ENCODE results near the gene CLOCK.

CLOCK gene

DNA sequence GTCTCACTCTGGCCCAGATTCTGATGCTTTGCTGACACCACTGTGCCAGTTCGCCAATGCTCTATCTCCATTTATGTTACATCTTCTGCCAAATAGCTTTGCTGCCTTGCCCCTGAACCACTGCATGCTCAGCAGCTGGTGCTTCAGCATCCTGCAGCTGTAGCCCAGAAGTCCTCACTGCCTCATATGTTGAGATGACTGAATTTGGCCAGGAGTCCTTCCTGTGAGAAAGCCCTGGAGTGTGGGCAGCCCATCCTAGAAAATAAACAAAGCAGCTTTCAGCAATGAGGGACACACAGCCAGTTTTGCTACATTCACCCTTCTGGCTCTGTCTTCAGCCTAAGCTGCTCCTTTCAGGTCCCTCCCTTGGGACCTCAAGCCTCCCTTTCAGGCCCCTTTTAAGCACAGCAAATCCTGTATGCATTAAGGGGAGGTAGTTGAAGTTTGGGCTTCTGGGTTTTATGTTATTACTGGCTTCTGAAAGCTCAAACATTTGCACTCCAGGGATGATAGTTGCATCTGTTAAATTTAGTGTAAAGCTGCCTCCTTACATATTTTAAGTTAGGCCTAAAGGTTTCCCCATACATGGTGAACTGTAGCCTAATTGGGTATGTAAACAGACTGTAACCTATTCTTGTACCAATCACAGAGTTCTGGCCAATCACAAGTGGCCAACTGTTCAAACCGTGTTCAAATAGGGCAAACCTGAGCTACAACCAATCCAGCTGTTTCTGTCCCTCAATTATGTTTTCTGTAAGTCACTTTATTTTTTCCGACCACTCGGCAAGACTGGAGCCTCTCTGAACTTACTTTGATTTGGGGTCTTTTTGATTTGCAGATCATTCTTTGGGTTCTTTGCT lies 153.0 kb downstream of the CLOCK start:
- TF ChIP-seq, protein P1, sequence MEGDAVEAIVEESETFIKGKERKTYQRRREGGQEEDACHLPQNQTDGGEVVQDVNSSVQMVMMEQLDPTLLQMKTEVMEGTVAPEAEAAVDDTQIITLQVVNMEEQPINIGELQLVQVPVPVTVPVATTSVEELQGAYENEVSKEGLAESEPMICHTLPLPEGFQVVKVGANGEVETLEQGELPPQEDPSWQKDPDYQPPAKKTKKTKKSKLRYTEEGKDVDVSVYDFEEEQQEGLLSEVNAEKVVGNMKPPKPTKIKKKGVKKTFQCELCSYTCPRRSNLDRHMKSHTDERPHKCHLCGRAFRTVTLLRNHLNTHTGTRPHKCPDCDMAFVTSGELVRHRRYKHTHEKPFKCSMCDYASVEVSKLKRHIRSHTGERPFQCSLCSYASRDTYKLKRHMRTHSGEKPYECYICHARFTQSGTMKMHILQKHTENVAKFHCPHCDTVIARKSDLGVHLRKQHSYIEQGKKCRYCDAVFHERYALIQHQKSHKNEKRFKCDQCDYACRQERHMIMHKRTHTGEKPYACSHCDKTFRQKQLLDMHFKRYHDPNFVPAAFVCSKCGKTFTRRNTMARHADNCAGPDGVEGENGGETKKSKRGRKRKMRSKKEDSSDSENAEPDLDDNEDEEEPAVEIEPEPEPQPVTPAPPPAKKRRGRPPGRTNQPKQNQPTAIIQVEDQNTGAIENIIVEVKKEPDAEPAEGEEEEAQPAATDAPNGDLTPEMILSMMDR (IDR thresholded peaks at IDR 0.05; ENCODE audit: control insufficient read depth, insufficient read depth, low read depth, low read length, missing control alignments), result no peak
- H3K4me3 ChIP-seq (ENCODE audit: control insufficient read depth, low read depth, low read length), result no peak overlapping the region
- no peak for DNase-seq (ENCODE audit: low read depth)

DNA sequence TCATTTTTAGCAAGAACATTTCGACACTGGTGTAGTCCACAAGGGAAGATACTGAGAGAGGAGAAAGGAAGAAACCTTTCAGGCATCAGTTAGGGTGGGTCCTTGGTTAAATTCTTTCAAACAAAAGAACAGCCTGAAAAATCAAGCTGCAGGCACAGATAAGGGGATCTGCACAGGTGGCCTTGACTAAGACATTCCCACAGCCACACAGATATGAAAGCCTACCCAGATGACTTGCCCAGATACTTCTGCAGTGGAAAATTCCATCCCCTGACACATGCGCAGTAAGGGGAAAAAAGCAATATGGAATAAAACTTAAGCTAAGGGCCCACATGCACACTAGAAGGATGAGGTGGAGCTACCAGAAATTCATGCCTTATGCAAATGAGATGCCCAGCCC lies 159.9 kb downstream of the CLOCK start:
- DNase-seq (ENCODE audit: low read depth), result no peak
- TF ChIP-seq, protein P1 (IDR thresholded peaks at IDR 0.05; ENCODE audit: control insufficient read depth, insufficient read depth, low read depth, low read length, missing control alignments), result no peak
- no peak overlapping the region for H3K4me3 ChIP-seq (ENCODE audit: control insufficient read depth, low read depth, low read length)

DNA sequence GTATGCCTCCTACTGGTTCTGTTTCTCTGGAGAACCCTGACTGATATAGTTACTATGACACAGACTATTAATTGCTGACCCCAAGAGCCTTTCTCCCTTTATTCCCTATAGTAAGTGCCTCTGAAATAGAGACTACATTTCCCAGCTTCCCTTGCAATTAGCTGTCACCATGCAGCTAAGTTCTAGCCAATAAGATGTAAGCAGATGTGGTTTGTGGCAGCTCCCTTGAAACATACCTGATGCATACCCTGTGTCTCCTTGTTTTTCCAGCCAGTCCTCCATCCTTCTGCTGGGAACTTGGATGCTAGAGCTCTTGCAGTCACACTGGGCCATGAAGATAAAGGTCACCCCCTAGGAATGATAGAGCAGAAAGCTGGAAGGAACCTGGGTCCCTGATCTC lies 160.6 kb downstream of the CLOCK start:
- TF ChIP-seq, protein P1 (IDR thresholded peaks at IDR 0.05; ENCODE audit: control insufficient read depth, insufficient read depth, low read depth, low read length, missing control alignments), result no peak
- DNase-seq (ENCODE audit: low read depth), result no peak
- no peak overlapping the region for H3K4me3 ChIP-seq (ENCODE audit: control insufficient read depth, low read depth, low read length)

DNA sequence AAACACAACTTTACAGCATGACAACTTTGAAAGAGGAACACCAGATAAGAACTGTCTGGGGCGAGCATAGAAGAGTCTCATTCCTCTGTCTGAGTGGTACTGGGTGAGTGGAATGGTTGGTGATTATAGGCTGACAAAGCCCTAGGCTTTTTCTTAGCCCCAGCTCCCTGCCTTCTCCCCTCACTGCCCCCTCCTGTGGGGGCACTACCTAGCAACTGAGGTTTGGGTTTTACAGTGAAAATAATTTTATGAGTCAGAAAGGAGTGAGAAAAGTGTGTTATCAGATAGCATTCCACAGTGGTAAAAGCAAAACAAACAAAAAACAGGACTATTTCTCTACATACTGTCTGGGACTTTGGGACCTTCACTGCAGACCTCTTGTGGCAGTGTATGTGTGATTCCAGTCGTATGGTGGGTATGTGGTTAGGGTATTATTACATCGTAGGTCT lies 161.5 kb downstream of the CLOCK start:
- H3K4me3 ChIP-seq (ENCODE audit: control insufficient read depth, low read depth, low read length), result no peak overlapping the region
- TF ChIP-seq, protein P1 (IDR thresholded peaks at IDR 0.05; ENCODE audit: control insufficient read depth, insufficient read depth, low read depth, low read length, missing control alignments), result no peak
- DNase-seq (ENCODE audit: low read depth), result no peak

DNA sequence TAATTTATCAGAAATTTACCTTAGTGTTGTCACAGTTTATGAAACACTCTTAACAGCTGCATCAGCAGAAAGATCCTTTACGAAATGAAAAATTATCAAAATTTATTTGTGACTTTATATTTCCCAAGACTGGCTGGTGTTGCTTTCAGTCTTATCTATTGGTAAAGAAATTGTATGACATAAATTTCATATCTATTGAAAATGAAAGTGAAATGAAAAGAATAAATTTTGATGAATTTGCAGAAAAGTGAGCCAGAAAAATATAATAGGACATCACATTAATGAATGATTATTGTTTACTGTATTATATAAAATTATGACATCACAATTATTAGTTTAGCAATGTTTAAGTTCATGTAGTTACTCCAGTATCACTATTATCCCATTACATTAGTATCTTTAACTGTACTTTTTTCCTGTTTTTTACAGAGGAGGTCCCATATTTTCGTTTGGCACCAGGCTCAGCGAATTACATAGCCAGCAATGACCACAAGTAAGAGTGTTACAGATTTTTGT lies 164.2 kb downstream of the CLOCK start:
- H3K4me3 ChIP-seq (ENCODE audit: control insufficient read depth, low read depth, low read length), result no peak overlapping the region
- TF ChIP-seq, protein P1 (IDR thresholded peaks at IDR 0.05; ENCODE audit: control insufficient read depth, insufficient read depth, low read depth, low read length, missing control alignments), result no peak

DNA sequence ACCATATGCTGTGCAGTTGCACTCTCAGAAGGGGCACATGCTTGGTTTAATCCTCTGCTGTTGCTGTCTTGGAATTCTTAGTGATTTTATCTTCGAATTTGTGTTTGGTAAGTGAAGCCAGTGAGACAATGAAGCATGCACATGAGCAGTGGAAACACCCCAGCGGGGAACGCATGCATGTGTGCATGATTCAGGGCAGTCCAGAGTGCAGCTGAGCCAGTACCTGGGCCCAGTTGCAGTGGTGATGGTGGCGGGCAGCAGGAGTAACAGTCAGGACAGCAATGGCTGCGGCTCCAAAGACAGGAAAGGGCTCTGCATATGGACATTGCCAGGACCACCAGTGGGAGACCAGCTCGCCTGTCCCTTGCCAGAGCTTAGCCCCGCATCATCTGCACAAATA lies 165.2 kb downstream of the CLOCK start:
- no peak overlapping the region for H3K4me3 ChIP-seq (ENCODE audit: control insufficient read depth, low read depth, low read length)
- no peak for DNase-seq (ENCODE audit: low read depth)
- TF ChIP-seq, protein P1 (IDR thresholded peaks at IDR 0.05; ENCODE audit: control insufficient read depth, insufficient read depth, low read depth, low read length, missing control alignments), result no peak

More for the DNA sequence above, 164.2 kb downstream of the CLOCK start:
- DNase-seq (ENCODE audit: low read depth), result no peak
